ENCODE results near the gene NSFL1C.
A peak's percentile ranks its signal among the peaks of the same experiment; 100 is the strongest.

Gene NSFL1C

DNA sequence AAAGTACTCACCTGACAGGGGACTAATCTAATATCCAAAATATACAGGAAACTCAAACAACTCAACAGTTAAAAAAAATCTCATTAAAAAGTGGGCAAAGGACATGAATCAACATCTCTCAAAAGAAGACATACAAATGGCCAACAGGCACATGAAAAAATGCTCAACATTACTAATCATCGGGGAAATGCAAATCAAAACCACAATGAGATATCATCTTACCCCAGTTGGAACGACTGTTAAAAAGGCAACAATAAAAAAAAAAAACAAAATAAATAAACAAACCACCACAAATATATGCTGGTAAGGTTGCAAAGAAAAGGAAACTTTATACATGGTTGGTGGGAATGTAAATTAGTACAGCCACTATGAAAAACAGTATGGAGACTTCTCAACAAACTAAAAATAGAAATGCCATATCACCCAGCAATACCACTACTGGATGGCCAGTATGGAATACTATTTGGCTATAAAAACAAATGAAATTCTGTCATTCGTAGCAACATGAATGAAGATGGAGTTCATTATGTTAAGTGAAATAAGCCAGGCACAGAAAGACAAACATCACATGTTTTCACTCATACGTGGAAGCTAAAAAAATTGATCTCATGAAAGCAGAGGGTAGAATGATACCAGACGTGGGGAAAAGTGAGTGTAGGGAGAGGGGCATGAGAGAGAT lies 17.9 kb upstream of the NSFL1C start:
- DNase-seq, result no peak

DNA sequence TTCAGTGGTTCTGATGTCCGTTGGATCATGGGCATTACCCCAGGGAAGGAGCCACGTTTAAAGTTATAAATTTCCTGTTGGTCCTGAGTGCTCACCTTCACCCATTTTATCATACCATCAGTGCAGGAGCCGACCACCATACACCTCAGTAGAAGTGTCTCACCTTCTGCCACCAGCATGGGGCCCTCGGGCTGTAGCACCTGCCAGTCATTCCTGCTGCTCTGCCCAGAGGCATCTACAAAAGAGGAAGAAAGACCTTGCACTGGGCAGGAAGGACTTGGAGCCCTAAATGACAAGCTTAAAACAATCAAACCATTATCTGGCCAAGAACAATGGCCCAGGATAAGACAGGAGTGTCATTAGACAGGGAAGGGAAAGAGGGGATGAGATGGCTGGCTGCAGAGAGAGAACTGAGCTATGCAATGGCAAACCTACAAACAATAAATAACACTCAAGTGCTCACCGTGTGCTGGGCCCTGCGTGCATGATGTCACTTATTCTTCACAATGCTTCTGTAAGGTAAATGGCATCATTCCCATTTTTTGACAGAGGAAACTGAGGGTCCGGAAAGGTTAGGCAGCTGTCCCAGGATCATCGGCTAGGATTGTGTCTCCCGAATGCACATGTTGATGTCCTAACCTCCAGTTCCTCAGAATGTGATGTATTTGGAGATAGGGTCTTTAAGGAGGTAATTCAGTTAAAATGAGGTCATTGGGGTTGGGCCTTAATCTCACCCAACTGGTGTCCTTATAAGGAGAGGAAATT lies 13.4 kb upstream of the NSFL1C start:
- DNase-seq, result no peak

DNA sequence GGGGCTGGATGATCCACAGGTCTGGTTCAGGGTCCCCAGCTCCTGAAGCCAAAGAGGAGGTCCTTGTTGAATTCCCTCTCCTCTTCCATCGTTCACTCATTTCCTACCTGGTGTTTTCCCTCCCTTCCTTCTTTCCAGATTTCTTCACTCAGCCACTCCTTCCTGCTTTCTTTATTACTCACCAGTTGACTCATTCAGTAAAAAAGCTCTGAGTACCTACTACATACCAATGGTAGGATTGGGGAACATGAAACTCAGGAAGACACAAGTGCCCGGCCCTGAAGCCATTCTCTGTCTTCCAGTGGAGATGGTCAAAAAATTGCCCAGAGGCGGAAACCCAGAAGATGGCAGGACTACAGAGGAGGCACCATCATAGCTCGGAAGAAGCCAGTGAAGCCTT lies 11.9 kb upstream of the NSFL1C start:
- no peak for DNase-seq

DNA sequence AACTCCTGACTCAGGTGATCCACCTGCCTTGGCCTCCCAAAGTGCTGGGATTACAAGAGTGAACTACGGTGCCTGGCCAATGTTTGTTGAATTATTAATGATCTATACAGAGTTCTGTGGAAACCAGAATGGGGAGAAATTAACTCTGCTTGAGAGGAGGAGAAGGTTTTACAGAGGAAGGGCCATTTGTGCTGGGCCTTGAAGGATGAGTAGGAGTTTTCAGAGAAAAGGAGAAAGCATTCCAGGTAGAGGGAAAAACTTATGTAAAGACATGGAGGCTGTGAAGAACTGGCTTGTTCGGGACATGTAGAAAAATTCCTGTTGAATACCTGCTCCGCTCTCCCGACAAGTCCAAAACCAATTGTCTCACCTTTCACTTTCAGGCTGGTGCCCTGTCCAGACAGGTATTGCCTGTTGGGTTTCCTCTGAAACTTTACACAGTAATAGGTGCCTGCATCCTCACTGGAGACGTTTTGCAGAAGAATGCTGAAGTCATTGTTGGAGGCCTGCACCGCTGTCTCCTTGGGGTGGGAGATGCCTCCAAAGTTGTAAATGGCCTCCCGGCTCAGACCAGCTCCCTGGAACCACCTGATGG lies 11.3 kb upstream of the NSFL1C start:
- no peak for DNase-seq

DNA sequence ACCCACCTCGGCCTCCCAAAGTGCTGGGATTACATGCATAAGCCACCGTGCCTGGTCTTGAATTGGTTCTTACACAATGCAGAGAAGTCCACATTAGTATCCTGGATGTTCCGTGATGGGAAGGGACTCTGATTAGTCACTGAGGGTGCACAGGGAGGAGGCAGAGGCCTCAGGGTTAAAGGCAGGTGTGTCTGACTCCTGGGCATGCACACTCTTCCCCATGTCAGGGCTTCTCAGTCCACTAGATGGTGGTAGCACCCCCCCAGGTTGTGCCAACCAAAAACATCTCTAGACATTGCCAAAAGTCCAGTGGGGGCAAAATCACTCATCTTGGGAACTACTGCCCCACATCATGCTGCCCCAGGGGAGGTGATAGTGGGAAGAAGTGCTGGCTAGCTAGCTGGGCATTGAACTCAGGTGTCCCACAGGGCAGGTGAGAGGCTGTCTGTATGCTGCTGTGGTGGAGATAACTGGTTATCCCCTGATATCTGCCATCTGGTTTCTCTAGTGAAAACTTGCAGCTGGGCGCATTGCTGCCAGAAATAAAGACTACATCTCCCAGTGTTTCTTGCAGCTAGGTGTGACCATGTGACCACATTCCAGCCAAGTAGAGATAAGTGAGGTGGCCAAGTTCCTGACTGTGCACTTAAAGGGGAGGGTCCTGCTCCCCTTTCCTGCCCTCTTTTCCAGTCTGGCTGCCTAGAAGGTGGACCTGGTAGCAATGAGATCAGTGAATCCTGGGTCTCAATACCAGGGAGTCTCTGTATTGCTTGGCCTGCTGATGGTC lies 8.4 kb upstream of the NSFL1C start:
- DNase-seq, result no peak

DNA sequence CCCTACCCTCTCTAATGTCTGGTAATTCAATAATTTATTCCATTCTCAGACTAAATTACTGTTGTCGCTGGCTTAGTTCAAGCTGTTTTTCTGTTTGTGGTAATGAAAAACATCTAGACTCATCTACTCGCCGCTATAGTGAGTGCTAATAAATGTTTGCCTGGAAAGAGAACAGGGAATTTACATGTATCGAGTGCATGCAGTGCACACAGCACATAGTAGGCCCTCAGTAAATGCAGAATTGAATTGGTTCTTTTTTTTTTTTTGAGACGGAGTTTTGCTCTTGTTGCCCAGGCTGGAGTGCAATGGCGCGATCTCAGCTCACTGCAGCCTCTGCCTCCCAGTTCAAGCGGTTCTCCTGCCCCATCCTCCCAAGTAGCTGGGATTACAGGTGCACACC lies 7.7 kb upstream of the NSFL1C start:
- DNase-seq, result no peak

DNA sequence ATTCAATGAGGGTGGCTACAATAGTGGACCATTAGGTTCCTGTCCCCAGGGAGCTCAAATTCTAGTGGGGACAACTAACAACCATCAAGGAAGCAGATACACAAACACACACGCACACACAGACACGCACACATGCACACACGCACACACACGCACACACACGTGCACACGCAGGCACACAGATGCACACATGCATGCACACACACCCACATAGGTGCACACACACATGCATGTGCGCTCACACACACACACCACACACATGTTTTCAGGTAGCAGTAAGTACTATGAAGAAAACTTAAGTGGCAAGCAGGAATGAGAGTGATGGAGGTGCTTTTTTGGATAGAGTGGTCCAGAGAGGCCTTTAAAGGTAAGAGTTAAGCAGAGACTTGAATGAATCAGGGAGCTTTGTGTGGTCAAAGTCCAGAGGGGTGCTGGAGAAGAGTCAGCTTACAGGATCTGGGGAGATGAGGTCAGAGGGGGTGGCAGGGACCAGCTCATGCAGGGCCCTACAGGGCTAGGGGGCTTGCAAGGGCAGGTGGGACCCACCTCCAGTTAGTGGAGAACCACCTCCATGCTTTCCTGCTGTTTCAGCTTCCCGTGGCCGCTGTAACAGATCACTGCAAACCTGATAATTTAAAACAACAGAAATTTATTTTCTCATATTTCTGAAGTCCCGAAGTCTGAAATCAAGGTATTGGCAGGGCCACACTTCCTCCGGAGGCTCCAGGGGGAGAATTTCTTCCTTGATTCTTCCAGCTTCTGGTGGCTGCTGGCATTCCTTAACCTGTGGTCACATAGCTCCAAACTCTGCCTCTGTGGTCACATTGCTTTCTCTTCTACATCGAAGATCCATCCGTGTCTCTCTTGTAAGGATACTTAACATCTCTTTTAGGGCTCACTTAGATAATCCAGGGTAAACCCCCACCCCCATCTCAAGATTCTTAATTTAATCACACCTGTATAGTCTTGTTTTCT lies 6.9 kb upstream of the NSFL1C start:
- DNase-seq, result no peak

DNA sequence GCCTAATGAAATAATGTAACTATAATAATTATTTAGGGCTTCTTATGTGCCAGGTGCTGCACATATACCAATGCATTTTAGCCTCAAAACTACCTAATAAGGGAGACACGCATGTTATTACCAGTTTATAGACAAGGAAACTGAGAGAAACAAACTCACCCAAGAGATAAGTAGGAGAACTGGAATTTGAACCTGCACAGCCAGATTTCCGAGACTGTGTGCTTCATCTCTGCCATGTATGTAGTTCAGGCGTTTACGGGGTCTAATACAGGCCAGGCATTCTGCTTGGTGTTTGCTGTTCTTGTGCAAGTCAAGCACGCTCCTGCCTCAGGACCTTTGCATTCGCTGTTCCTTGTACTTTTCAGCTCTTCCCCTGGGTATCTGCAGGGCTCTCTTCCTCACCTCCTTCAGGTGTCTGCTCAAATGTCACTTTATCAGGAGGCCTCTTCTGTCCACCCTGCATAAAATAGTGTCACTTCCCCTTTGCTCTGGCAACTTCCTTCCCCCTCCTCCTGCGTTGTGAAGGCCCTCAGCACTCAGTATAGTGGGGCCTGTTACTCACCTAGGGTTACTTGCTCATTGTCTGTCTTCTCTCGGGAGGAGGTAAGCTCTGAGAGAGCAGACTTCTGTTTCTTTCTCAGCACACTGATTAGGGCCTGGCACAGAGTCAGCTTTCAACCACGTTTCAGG lies 6.1 kb upstream of the NSFL1C start:
- no peak for DNase-seq

DNA sequence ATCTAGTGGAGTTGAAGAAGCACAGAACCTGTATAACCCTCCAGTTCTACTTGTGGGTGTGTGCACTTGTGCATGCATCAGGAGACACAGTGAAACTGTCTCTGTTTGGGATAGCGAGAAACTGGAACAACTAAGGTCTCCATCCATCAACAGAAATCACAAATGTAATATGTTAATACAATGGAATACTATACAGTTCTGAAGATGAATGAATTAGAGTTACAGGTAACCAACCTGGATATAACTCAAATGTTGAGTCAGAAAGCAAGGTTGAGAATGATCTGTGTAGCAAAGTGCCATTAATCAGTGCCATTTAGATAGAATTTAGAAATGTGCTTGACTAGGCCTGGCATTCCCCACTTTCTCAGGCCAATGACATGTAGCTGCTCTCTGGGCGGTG lies 4.6 kb upstream of the NSFL1C start:
- DNase-seq, result no peak

DNA sequence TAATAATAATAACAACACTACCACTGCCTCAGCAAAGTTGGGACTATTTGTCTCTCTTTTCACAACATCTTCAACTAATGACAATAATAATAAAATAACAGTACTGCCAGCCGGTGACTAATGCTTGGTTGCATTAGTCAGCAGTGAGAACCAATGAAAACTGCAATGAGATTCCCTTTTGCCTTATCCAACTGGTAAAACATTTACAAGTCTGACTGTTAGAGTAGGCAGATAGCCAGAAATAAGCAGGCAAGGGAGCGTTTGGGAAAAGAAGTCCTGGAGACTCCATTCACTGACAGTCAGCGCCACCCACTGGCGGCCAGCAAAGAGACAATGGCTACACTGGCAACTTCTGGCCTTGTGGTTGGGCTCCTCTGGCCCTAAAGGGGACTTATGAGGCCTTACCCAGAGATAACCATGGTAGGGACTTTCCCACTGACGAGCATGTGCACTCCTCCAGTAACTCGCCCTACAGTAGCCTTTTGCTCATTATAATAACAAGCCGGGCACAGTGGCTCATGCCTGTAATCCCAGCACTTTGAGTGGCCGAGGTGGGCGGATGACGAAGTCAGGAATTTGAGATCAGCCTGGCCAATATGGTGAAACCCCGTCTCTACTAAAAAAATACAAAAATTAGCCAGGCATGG lies 3.4 kb upstream of the NSFL1C start:
- peak; percentile 93 for DNase-seq

DNA sequence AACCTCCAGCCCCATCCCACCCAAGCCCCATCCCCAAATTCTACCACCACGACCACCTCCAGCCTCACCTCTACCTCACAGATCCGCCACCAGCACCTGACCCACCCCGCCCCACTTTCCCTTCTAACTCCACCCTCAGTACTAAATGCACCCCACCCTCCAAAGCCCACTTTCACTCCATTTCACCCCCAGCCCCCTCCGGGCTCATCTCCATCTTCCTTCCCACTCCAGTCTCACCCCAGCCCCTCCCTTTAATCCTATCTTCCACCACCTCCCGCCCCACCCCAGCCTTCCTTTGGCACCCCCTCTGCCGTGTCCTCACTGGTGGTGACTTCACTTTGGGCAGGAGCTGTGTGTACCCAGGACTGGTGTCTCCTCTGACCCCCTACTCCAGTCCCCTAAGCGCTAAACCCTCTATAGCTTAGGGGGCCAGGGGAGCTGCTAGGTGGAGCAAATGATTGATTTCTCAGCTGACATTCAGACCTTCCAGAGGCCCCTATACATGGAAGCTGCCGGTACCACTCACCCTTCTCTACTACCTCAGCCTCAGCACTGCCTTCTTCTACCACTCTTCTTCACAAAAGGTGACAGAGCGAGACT lies 2.8 kb upstream of the NSFL1C start:
- no peak for DNase-seq

DNA sequence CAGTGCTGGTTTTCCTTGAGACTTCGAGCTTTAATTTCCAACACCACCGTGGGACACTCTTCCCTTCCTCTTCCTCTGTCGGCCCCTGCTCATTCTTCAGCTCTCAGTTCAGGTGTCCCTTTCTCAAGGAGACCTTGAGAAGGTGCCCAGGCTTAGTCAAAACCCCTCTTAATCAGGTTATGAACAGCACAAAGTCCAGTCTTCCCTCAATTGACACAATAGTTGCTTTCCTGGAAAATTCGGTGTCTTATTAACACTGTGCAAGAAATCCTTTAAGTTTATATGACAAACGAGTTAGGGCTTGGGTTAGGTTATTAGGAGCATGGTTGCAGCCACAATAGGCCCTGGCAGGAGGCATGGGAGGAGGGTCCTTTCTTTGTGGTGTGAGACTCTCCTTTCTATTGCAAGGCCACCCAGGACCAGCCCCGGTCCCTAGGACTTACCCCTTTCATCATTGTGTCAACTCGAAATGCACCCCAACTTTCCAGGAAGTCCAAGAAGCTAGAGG lies 1.5 kb upstream of the NSFL1C start:
- no peak for DNase-seq

DNA sequence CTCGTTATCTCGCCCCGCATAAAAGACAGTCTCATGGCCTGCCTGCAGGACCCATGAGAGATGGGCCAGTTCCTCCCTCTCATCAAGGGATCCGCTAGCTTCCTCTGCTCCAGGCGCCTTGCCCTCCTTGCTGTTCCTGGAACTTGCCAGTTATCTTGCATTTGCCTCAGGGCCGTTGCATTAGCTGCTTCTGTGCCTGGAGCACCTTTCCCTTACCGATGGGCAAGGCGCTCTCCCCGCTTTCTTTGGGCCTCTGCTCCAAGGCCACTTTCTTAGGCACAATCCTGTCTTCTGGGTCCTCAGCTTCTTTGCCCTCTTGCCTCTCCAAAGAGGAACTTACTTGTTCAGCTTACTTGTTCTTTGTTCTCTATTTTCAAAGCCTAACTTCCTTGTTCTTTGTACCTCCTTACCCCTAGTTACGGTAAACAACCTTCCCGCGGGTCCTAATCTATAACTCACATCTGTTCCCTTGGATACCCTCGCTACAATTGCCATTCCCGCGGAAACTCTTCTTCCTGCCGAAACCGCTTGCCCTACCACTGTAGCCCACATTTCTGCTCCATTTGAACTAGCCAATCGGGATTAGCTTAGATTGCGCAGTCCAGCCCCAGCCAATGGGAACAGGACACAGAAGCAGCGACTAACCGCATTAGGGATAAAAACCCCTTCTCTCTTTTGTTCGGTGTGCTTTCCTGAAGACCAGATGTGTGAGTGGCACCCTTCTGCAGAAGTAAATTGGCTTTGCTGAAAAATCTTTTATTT lies 887 bp upstream of the NSFL1C start:
- DNase-seq, result no peak

DNA sequence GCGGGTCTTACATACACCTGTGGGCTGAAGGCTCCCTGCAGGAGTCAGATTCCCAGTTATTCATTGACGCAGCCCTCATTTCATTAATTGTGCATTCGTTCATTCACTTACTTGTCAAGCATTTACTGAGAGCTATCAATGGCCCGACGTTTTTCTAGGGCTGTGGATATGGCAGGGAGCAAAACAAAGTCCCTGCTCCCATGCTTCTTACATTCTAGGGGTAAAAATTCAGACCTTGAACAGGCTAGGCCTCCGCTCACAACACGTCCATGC lies 369 bp upstream of the NSFL1C start:
- no peak for DNase-seq

DNA sequence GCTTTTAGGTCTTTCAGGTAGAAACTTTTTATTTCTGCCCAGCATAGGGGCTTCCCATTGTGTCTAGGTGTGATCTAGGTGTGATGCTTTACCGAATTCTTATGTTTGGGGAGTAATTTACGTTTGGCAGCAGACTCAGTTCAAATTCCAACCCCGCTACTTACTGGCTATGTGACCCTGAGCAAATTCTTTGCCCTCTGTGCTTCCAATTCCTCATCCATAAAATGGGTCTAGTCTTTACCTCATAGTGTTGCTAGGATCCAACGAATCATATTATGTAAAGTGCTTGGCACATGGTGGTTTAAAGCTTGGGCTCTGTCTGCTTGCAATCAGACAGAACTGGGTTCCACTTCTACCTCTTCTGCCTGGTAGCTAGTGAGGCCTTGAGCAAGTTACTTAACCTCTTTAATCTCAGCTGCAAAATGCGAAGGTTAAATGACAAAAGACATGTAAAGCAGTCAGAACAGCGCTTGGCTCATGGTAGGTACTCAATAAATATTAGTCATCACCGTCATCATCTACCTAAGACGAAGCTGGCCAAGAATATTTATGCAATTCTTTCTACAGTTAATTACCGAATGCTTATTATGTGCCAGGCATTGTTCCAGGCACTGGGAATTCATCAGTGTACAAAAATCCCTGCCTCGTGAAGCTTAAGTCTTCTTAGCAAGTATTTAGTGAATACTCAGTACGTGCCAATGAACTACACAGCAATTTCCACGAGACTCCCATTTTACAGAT lies 1.0 kb downstream of the NSFL1C start:
- no peak for DNase-seq

DNA sequence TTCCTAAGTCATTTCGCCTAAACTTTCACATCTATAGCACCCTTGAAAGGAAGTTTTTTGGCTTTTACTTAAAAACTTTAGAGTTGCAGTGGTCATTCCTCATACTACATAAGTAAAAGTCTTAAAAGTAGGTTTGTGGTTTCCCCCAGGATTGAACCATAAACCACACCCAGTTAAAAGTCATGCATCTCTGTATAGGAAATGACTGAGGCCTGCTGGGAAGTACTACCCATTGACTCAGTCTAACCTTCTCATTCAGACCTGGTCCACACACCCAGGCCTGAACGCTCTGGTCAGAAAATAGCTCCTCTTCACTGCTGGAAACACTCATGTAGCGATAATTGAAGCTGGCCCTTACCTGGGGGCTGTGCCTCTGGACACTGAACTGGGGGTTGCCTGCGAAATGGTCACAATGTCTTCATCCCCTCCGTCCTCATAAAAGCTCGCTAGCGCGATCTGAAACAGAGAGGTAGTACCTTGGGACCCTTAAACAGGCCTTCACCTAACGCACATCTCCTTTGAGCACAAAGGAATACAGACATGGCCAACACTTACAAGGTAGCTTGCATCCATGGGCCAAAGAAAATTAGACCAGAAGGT lies 2.6 kb downstream of the NSFL1C start:
- no peak for DNase-seq

DNA sequence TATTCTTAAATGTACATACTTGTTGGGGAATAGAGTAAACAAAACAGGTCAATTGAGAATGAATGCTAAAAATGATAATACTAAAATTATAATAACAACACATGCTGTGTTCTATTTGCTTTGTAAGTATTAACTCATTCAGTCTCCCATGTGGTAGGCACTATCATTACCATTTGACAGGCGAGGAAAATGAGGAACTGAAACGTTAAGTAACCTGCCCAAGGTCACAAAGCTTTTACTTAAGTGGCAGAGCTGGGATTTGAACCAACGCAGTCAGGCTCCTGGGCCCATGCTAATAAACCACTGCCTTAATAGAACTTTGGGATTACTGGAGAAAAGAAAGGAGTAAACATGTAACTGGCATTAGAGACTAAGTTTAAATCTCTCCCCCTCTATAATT lies 3.8 kb downstream of the NSFL1C start:
- DNase-seq, result no peak

DNA sequence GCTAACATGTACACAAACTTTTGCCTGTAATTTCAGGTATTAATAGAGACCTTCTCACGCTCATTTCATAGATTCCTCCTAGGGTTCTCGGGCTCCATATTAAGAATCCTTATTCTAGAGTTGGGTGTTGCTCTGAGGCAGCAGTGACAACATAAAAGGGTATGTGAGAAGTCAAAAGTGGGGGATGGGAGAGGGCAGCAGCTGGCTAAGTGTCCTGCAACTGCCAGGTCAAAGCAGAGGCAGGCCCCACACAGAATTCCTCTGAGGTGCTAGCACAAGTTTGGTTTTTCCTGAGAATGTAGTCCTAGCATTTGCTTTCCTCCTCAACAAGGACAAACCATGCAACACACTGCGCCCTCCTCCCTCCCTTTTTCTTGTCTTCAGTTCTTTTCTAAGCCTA lies 4.6 kb downstream of the NSFL1C start:
- DNase-seq, result no peak

DNA sequence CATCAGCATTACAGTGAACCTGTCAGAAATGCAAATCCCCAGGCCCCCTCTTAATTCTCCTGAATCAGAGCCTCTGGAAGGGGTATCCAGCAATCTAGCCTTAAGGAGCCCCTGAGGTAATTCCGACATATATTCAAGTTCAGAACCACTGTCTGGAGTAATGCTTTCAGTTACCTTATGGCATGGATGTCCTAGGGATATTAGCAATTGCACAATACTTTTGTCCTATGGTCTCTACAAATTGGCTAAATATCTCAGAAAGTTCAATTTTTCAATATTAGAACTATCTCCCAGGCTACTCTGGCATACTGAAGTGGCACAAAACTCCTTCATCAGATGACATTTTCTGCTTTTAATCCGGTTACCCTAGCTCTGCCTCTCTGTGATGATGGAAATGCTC lies 6.4 kb downstream of the NSFL1C start:
- DNase-seq, result no peak

Measured in GOT3 (cell line).